AG04450 (cell line): ENCODE measurements around the gene LENG9. TPM values are rescaled to one million over a fixed set of nuclear protein-coding genes. Genes with fewer than 3 reads are reported as not detected.
"Not testable (repeated sequence)": the region's sequence is repeated elsewhere in the genome, so short reads cannot be mapped to it uniquely, and the experiment has no call there.

ENCODE experiments used
- CTCF ChIA-PET: fragments of 300-600, 350-600 bp; formaldehyde crosslinking; extraction: SDS; loops from one replicate; lab custom pipeline; 2022; ENCODE audit warnings: antibody characterized with exemption, inconsistent platforms; lab: Charles Lee
- POLR2A ChIA-PET: fragments of 350-600 bp; formaldehyde crosslinking; extraction: SDS; loops from one replicate; lab custom pipeline; 2021; ENCODE audit warnings: antibody characterized with exemption, inconsistent platforms; lab: Yijun Ruan, JAX
- DNase-seq: peaks from one replicate; pipeline ENCODE4 v3.0.0-alpha.2; 2011; ENCODE audit warnings: low read depth, low spot score
- H3K27ac ChIP-seq: one replicate; pipeline ENCODE4 v1.5.1; 2012; ENCODE audit warnings: low read depth, low read length, control low read depth
- H3K27me3 ChIP-seq: one replicate; pipeline ENCODE4 v1.6.0; 2012; ENCODE audit warnings: low read length; ENCODE audit not compliant: control insufficient read depth, insufficient read depth
- H3K4me3 ChIP-seq: 2 replicates; pipeline ENCODE4 v1.5.1; 2011; ENCODE audit warnings: mild to moderate bottlenecking, low read depth, low read length, control low read depth
- H3K9me3 ChIP-seq: 2 replicates; pipeline ENCODE4 v1.5.1; 2012; ENCODE audit warnings: low read length; ENCODE audit not compliant: control insufficient read depth, insufficient read depth
- CTCF ChIP-seq: IDR thresholded peaks from 2 replicates; pipeline ENCODE4 v1.5.1; 2011; ENCODE audit warnings: low read depth, low read length, control low read depth, inconsistent platforms
- polyA plus RNA-seq: library from polyadenylated mRNA; depleted of rRNA; stranded (reverse); fragments of >200 nt; gene quantifications from 2 replicates; pipeline ENCODE4 v1.2.3, GENCODE V29; 2011

The LENG9 gene
- polyA plus RNA-seq, 1 experiment: 0.63 TPM

GRCh38 chr19:54448774-54449700, 14.5 kb downstream of the LENG9 start, which contains the start of gene LENG8:
TSS of gene LENG8 (plus strand) at chr19:54449199. CDS start at chr19:54451345, 2,146 bp downstream.
- DNase-seq: peak; percentile 95
- Histone ChIP-seq H3K27ac (peak within 1 kb of the TSS; percentile 97), H3K27me3 (no peaks in the 10 kb centered on the region), H3K4me3 (peak within 1 kb of the TSS; percentile 97), H3K9me3 (no peaks in the 10 kb centered on the region)
- ChIA-PET POLR2A (interaction anchor here (0.8 to 4.6 kb wide), 12 partner anchors 10 to 1054 kb away, joined by 3 to 87 read pairs (median 5); partner anchors contain the start of genes CDC42EP5, CNOT3, LENG1 and LENG9), CTCF (interaction anchor here (0.6 to 2.3 kb wide), 4 partner anchors 11 to 580 kb away, joined by 3 to 17 read pairs (median 3); no protein-coding TSS in a partner anchor)
- no peak for TF ChIP-seq CTCF

- ChIA-PET CTCF (interaction anchor here (0.9 to 2.3 kb wide), 4 partner anchors 10 to 279 kb away, joined by 3 to 17 read pairs (median 4); no protein-coding TSS in a partner anchor), POLR2A (interaction anchor here (0.6 to 4.6 kb wide), 15 partner anchors 9 to 1053 kb away, joined by 3 to 87 read pairs (median 4); partner anchors contain the start of genes CDC42EP5, CNOT3, LENG1 and LENG9)
- DNase-seq: peak; percentile 29
- no peaks in the 10 kb centered on the region for H3K27me3 ChIP-seq
- H3K4me3 ChIP-seq: peak overlapping the region; percentile 97
- no peaks in the 10 kb centered on the region for H3K9me3 ChIP-seq
- H3K27ac ChIP-seq: peak overlapping the region; percentile 97
- peak; percentile 8; the same call in 1 of the 2 replicates for TF ChIP-seq CTCF
Observed at GRCh38 chr19:54448040-54448773, 15.4 kb downstream of the LENG9 start.

- CTCF ChIA-PET, H3K27ac ChIP-seq, H3K27me3 ChIP-seq, POLR2A ChIA-PET, DNase-seq, H3K4me3 ChIP-seq, H3K9me3 ChIP-seq: not testable (repeated sequence)
- TF ChIP-seq CTCF: 0 out of 2 replicates have a peak, but pooled peaks have one; percentile 5
Observed at GRCh38 chr19:54446349-54446748, 17.2 kb downstream of the LENG9 start.

- H3K9me3 ChIP-seq: no peaks in the 10 kb centered on the region
- H3K27me3 ChIP-seq: no peaks in the 10 kb centered on the region
- POLR2A ChIA-PET: interaction anchor here (0.7 kb wide), 1 partner anchor 9 kb away, joined by 9 read pairs; no protein-coding TSS in a partner anchor
- CTCF ChIA-PET: no interaction called here
- no peak overlapping the region for H3K4me3 ChIP-seq
- DNase-seq: no peak
- H3K27ac ChIP-seq: no peak overlapping the region
- no peak for TF ChIP-seq CTCF
Observed at GRCh38 chr19:54444737-54445136, 18.8 kb downstream of the LENG9 start.
